ENCODE measurements around the gene CADPS2.

GRCh38 chr7:122463631-122464030, 422.6 kb downstream of the CADPS2 start:
- TF ChIP-seq CTCF (IDR thresholded peaks at IDR 0.05) (no peak), POLR2AphosphoS5 (IDR thresholded peaks at IDR 0.05) (no peak), POLR2A (IDR thresholded peaks at IDR 0.05) (no peak), EP300 (IDR thresholded peaks at IDR 0.05) (no peak)
